CD4-positive, alpha-beta T cell (primary cell): ENCODE measurements around the gene BTG4. TPM values are rescaled to one million over a fixed set of nuclear protein-coding genes. Genes with fewer than 3 reads are reported as not detected.

ENCODE experiments used
- ATAC-seq: fragments of 200-7000 bp; cut with Tn5 transposase; one replicate; pipeline ENCODE4 v1.10.0; 2022; ENCODE audit warnings: mild to moderate bottlenecking; ENCODE audit not compliant: poor library complexity
- CTCF ChIA-PET: fragments of 350-600 bp; sonication (Branson Sonifier 250); formaldehyde crosslinking; loops from one replicate; lab custom pipeline; 2021; ENCODE audit warnings: antibody characterized with exemption, inconsistent platforms; lab: Charles Lee
- POLR2A ChIA-PET: fragments of 350-600 bp; sonication (Branson Sonifier 250); formaldehyde crosslinking; loops from one replicate; lab custom pipeline; 2021; ENCODE audit warnings: antibody characterized with exemption, inconsistent platforms; lab: Charles Lee
- DNase-seq, 14 experiments: peaks; one replicate each; pipeline ENCODE4 v3.0.0-alpha.2; 2013 to 2020; ENCODE audit warnings: mixed read lengths in 2 of 14
- H3K27ac ChIP-seq, 2 donors: one replicate each; pipeline versions ENCODE4 v1.5.1 to v1.7.0; 2013; ENCODE audit warnings: low read length in 2 of 2, low read depth in 1 of 2, mild to moderate bottlenecking in 1 of 2
- H3K27me3 ChIP-seq, 2 experiments: 1 replicate in 1 of 2; 2 replicates in 1 of 2; pipeline versions ENCODE4 v1.6.1 to v1.7.0; 2013; ENCODE audit warnings: low read length in 2 of 2, control low read depth in 1 of 2, mild to moderate bottlenecking in 1 of 2, moderate library complexity in 1 of 2; ENCODE audit not compliant: insufficient read depth in 2 of 2, control insufficient read depth in 1 of 2
- H3K36me3 ChIP-seq: one replicate; pipeline ENCODE4 v1.6.1; 2013; ENCODE audit warnings: low read length, control low read depth; ENCODE audit not compliant: insufficient read depth
- H3K4me1 ChIP-seq: one replicate; pipeline ENCODE4 v1.6.1; 2013; ENCODE audit warnings: low read length, control low read depth; ENCODE audit not compliant: insufficient read depth
- H3K4me3 ChIP-seq: one replicate; pipeline ENCODE4 v1.5.1; 2013; ENCODE audit warnings: mild to moderate bottlenecking, low read length, moderate library complexity
- H3K9me3 ChIP-seq, 2 experiments: 1 replicate in 1 of 2; 2 replicates in 1 of 2; pipeline versions ENCODE4 v1.6.1 to v1.7.0; 2013; ENCODE audit warnings: low read length in 2 of 2, mild to moderate bottlenecking in 2 of 2, control low read depth in 1 of 2, moderate library complexity in 1 of 2; ENCODE audit not compliant: control insufficient read depth in 1 of 2, insufficient read depth in 1 of 2
- H3K27ac Mint-ChIP-seq: one replicate; pipeline ENCODE4 v1.8.0; 2020; ENCODE audit warnings: mixed read lengths
- H3K27me3 Mint-ChIP-seq: one replicate; pipeline ENCODE4 v1.8.0; 2021; ENCODE audit warnings: mixed read lengths
- H3K36me3 Mint-ChIP-seq: one replicate; pipeline ENCODE4 v1.8.0; 2021; ENCODE audit warnings: low read depth, mixed read lengths
- H3K4me1 Mint-ChIP-seq: one replicate; pipeline ENCODE4 v1.8.0; 2021; ENCODE audit warnings: low read depth, mixed read lengths
- H3K4me3 Mint-ChIP-seq: one replicate; pipeline ENCODE4 v1.8.0; 2020; ENCODE audit warnings: mild to moderate bottlenecking, mixed read lengths
- H3K9me3 Mint-ChIP-seq: one replicate; pipeline ENCODE4 v1.8.0; 2020; ENCODE audit warnings: mixed read lengths
- intact Hi-C, 2 experiments: fragments of 100-400 bp; cut with DNase I in 1 of 2; cut with micrococcal nuclease in 1 of 2; formaldehyde crosslinking; loops; one replicate each; pipeline versions ENCODE4 v1.15.1 to v1.9.0; 2023 to 2025; cut with DNase I, micrococcal nuclease
- total RNA-seq, 174 experiments: library from RNA in 2 of 174; stranded (reverse) in 2 of 174; gene quantifications; one replicate each; pipeline ENCODE4 v1.2.3 and lab custom pipeline; 2021 to 2026
- TF ChIP-seq, protein P1 (sequence below): fragments of 200-600 bp; IDR thresholded peaks from one replicate; pipeline ENCODE4 v1.8.0; 2022; ENCODE audit warnings: antibody characterized with exemption, mild to moderate bottlenecking

The BTG4 gene
- total RNA-seq, 2 experiments from 2014 or later = not detected

GRCh38 chr11:111462329-111462728 is 49.9 kb downstream of the BTG4 start:
- no peaks in the 10 kb centered on the region for H3K4me1 Mint-ChIP-seq
- H3K4me3 Mint-ChIP-seq = no peak overlapping the region
- H3K36me3 Mint-ChIP-seq = no peaks in the 10 kb centered on the region
- intact Hi-C loops = no loop called here
- Histone ChIP-seq H3K36me3 (no peaks in the 10 kb centered on the region), H3K4me3 (no peak overlapping the region), H3K4me1 (no peaks in the 10 kb centered on the region), H3K27ac (no peak overlapping the region), H3K27me3 (peaks cover 0 to 14% of the 10 kb centered on the region in 2 experiments), H3K9me3 (no peaks in the 10 kb centered on the region)
- TF ChIP-seq, protein P1, sequence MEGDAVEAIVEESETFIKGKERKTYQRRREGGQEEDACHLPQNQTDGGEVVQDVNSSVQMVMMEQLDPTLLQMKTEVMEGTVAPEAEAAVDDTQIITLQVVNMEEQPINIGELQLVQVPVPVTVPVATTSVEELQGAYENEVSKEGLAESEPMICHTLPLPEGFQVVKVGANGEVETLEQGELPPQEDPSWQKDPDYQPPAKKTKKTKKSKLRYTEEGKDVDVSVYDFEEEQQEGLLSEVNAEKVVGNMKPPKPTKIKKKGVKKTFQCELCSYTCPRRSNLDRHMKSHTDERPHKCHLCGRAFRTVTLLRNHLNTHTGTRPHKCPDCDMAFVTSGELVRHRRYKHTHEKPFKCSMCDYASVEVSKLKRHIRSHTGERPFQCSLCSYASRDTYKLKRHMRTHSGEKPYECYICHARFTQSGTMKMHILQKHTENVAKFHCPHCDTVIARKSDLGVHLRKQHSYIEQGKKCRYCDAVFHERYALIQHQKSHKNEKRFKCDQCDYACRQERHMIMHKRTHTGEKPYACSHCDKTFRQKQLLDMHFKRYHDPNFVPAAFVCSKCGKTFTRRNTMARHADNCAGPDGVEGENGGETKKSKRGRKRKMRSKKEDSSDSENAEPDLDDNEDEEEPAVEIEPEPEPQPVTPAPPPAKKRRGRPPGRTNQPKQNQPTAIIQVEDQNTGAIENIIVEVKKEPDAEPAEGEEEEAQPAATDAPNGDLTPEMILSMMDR = no peak
- no peak for ATAC-seq
- no peak for DNase-seq
- no peaks in the 10 kb centered on the region for H3K9me3 Mint-ChIP-seq
- CTCF ChIA-PET = no interaction called here
- H3K27me3 Mint-ChIP-seq = peaks cover 11% of the 10 kb centered on the region
- POLR2A ChIA-PET = no interaction called here
- H3K27ac Mint-ChIP-seq = no peak overlapping the region

DNA sequence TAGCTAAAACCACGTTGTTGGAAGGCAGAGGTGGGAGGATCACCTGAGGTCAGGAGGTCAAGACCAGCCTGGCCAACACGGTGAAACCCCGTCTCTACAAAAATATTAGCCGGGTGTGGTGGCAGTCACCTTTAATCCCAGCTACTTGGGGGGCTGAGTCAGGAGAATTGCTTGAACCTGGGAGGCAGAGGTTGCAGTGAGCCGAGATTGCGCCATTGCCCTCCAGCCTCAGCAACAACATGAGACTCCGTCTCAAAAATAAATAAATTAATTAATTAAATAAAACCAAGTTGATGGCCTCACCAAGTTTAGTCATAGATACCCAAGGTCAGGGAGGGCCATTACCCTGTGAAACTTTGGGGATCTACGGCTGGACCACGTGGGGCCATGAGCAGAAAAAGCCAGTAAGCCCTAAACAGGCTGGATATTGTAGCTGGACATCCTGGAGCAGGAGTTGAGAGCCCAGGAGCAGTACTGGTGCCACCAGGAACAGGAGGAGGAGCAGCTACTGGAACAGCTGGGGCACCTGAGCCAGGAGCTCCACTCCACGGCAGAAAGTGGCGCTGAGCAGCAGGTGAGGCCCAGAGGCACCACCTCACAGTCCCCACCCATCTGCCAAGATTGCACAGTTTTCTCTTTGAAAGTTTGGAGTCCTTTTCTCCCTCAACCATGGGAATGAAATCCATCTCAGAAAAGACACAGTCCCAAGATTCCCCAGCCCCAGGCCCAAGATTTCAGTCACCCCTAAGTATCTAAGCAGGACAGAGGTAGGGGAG is 50.5 kb downstream of the BTG4 start:
- Histone ChIP-seq H3K27me3 (peaks cover 0 to 14% of the 10 kb centered on the region in 2 experiments), H3K9me3 (no peaks in the 10 kb centered on the region), H3K27ac (no peak overlapping the region), H3K4me3 (no peak overlapping the region), H3K4me1 (no peaks in the 10 kb centered on the region), H3K36me3 (no peaks in the 10 kb centered on the region)
- Mint-ChIP-seq H3K36me3 (no peaks in the 10 kb centered on the region), H3K4me3 (no peak overlapping the region), H3K4me1 (no peaks in the 10 kb centered on the region), H3K27ac (no peak overlapping the region), H3K9me3 (no peaks in the 10 kb centered on the region), H3K27me3 (peaks cover 11% of the 10 kb centered on the region)
- intact Hi-C loops = no loop called here
- DNase-seq (no peak), ATAC-seq (no peak)
- ChIA-PET POLR2A (no interaction called here), CTCF (no interaction called here)
- TF ChIP-seq, protein P1 = no peak

DNA sequence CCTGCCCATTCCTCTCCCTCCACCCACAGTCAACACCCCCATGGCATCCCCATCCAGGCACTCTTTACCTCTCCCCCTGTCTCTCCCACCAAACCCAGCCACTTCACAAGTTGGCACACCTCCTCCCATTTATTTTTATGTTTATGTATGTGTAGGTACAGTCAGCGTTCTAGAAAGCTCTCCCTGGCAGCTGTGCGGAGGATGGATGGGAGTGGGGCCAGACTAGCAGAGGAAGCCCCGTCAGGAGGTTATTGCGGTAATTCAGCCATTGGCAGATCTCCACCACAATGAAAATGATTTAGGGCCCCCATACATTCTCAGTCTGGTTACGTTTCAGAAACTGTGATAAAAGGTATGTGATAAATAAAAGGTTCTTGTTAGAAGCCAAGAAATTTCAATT is 51.3 kb downstream of the BTG4 start:
- Histone ChIP-seq H3K9me3 (no peaks in the 10 kb centered on the region), H3K4me3 (no peak overlapping the region), H3K4me1 (no peaks in the 10 kb centered on the region), H3K27ac (no peak overlapping the region), H3K27me3 (peaks cover 0 to 14% of the 10 kb centered on the region in 2 experiments), H3K36me3 (no peaks in the 10 kb centered on the region)
- ATAC-seq (no peak), DNase-seq (no peak)
- Mint-ChIP-seq H3K4me1 (no peaks in the 10 kb centered on the region), H3K4me3 (no peak overlapping the region), H3K27ac (no peak overlapping the region), H3K36me3 (no peaks in the 10 kb centered on the region), H3K9me3 (no peaks in the 10 kb centered on the region), H3K27me3 (peaks cover 11% of the 10 kb centered on the region)
- TF ChIP-seq, protein P1 = no peak
- intact Hi-C loops = no loop called here
- ChIA-PET POLR2A (no interaction called here), CTCF (no interaction called here)
